ENCODE measurements around the gene SLC35F3. TPM values are rescaled to one million over a fixed set of nuclear protein-coding genes. Genes with fewer than 3 reads are reported as not detected.

SLC35F3 gene
- polyA plus RNA-seq, 1 of the 3 experiments (the other 2 are of a cell fraction): 0.87 TPM

DNA sequence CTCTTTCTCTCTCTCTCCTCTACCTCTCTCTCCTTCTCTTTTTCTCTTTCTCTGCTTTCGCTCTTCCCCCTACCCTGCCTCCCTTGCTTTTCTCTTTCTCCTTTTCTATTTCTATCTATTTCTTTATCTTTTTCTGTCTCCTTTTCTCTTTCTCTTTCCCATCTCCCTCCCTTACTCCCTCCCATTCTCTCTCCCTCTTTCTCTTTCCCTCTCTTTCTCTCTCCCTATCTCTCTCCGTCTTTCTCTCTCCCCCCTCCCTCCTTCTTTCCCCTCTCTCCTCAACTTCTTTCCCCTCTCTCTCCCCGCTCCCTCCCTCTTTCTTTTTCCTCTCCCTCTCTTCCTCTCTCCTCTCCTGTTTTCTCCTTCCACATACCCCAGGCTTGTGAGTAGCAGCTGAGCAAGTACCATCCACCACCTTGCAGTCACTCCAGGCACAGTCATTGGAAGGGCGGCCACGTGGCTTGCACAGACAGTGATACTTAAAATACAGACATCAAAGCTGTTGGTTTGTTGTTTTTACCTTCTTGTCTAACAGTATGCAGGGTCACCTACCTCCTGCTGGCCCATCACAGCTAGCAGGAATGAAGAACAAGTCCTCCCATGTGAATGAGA is 259.7 kb downstream of the SLC35F3 start:
- CTCF ChIA-PET: interaction anchor here (4.9 kb wide), 1 partner anchor 146 kb away, joined by 14 read pairs; no protein-coding TSS in a partner anchor

More for the DNA sequence above, 259.7 kb downstream of the SLC35F3 start:
- H3K9me2 ChIP-seq: no peaks in the 10 kb centered on the region
- H3K27ac ChIP-seq (ENCODE audit: low read depth in 2 of 2, low read length in 1 of 2): no peak overlapping the region
- WGBS (ENCODE audit: low lambda C conversion rate): 66% methylated on average over 5 of the region's 5 CpGs
- H4K20me1 ChIP-seq (ENCODE audit: insufficient read depth): no peaks in the 10 kb centered on the region
- no peak overlapping the region for H2AFZ ChIP-seq (ENCODE audit: low read depth)
- H3K9me3 ChIP-seq: no peaks in the 10 kb centered on the region
- H3K4me1 ChIP-seq (ENCODE audit: control insufficient read depth in 1 of 2, insufficient read depth in 2 of 2, low read depth in 1 of 2, low read length in 1 of 2): no peaks in the 10 kb centered on the region
- no peak for DNase-seq
- no peak overlapping the region for H3K9ac ChIP-seq
- no peak overlapping the region for H3K4me3 ChIP-seq (ENCODE audit: low read depth in 2 of 2, low read length in 1 of 2)
- H3K4me2 ChIP-seq: no peak overlapping the region
- no peaks in the 10 kb centered on the region for H3F3A ChIP-seq (replicated peaks; ENCODE audit: insufficient read depth)
- H3K27me3 ChIP-seq (ENCODE audit: insufficient read depth): no peaks in the 10 kb centered on the region; the same call in 1 of the 2 replicates
- H3K79me2 ChIP-seq (ENCODE audit: insufficient read depth): no peaks in the 10 kb centered on the region
- H3K36me3 ChIP-seq (replicated peaks in 1 of 2; ENCODE audit: control insufficient read depth in 1 of 2, insufficient read depth in 2 of 2, low read length in 1 of 2): no peaks in the 10 kb centered on the region
- TF ChIP-seq, protein P1, sequence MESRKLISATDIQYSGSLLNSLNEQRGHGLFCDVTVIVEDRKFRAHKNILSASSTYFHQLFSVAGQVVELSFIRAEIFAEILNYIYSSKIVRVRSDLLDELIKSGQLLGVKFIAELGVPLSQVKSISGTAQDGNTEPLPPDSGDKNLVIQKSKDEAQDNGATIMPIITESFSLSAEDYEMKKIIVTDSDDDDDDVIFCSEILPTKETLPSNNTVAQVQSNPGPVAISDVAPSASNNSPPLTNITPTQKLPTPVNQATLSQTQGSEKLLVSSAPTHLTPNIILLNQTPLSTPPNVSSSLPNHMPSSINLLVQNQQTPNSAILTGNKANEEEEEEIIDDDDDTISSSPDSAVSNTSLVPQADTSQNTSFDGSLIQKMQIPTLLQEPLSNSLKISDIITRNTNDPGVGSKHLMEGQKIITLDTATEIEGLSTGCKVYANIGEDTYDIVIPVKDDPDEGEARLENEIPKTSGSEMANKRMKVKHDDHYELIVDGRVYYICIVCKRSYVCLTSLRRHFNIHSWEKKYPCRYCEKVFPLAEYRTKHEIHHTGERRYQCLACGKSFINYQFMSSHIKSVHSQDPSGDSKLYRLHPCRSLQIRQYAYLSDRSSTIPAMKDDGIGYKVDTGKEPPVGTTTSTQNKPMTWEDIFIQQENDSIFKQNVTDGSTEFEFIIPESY (IDR thresholded peaks at IDR 0.05; ENCODE audit: borderline replicate concordance, low read depth): no peak
- TF ChIP-seq RXRA (IDR thresholded peaks at IDR 0.05; ENCODE audit: borderline replicate concordance, low read depth) (no peak), NFIC (IDR thresholded peaks at IDR 0.05; ENCODE audit: borderline replicate concordance) (no peak), RFX5 (IDR thresholded peaks at IDR 0.05; ENCODE audit: low read length) (no peak), FOSL2 (IDR thresholded peaks at IDR 0.05; ENCODE audit: borderline replicate concordance, low read depth) (no peak), TCF12 (IDR thresholded peaks at IDR 0.05) (no peak), CHD2 (IDR thresholded peaks at IDR 0.05; ENCODE audit: low read length, partially characterized antibody) (no peak), JUND (IDR thresholded peaks at IDR 0.05) (no peak), EZH2phosphoT487 (IDR thresholded peaks at IDR 0.05; ENCODE audit: borderline replicate concordance, low read depth) (no peak)
- TF ChIP-seq, protein P2, sequence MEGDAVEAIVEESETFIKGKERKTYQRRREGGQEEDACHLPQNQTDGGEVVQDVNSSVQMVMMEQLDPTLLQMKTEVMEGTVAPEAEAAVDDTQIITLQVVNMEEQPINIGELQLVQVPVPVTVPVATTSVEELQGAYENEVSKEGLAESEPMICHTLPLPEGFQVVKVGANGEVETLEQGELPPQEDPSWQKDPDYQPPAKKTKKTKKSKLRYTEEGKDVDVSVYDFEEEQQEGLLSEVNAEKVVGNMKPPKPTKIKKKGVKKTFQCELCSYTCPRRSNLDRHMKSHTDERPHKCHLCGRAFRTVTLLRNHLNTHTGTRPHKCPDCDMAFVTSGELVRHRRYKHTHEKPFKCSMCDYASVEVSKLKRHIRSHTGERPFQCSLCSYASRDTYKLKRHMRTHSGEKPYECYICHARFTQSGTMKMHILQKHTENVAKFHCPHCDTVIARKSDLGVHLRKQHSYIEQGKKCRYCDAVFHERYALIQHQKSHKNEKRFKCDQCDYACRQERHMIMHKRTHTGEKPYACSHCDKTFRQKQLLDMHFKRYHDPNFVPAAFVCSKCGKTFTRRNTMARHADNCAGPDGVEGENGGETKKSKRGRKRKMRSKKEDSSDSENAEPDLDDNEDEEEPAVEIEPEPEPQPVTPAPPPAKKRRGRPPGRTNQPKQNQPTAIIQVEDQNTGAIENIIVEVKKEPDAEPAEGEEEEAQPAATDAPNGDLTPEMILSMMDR (IDR thresholded peaks at IDR 0.05): no peak
- TF ChIP-seq, protein P3, sequence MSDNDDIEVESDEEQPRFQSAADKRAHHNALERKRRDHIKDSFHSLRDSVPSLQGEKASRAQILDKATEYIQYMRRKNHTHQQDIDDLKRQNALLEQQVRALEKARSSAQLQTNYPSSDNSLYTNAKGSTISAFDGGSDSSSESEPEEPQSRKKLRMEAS (IDR thresholded peaks at IDR 0.05; ENCODE audit: low read depth): no peak
- TF ChIP-seq, protein P4, sequence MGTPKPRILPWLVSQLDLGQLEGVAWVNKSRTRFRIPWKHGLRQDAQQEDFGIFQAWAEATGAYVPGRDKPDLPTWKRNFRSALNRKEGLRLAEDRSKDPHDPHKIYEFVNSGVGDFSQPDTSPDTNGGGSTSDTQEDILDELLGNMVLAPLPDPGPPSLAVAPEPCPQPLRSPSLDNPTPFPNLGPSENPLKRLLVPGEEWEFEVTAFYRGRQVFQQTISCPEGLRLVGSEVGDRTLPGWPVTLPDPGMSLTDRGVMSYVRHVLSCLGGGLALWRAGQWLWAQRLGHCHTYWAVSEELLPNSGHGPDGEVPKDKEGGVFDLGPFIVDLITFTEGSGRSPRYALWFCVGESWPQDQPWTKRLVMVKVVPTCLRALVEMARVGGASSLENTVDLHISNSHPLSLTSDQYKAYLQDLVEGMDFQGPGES (IDR thresholded peaks at IDR 0.05; ENCODE audit: low read depth, low read length): no peak
- TF ChIP-seq, protein P5, sequence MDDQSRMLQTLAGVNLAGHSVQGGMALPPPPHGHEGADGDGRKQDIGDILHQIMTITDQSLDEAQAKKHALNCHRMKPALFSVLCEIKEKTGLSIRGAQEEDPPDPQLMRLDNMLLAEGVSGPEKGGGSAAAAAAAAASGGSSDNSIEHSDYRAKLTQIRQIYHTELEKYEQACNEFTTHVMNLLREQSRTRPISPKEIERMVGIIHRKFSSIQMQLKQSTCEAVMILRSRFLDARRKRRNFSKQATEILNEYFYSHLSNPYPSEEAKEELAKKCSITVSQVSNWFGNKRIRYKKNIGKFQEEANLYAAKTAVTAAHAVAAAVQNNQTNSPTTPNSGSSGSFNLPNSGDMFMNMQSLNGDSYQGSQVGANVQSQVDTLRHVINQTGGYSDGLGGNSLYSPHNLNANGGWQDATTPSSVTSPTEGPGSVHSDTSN (IDR thresholded peaks at IDR 0.05): no peak
- TF ChIP-seq, protein P6, sequence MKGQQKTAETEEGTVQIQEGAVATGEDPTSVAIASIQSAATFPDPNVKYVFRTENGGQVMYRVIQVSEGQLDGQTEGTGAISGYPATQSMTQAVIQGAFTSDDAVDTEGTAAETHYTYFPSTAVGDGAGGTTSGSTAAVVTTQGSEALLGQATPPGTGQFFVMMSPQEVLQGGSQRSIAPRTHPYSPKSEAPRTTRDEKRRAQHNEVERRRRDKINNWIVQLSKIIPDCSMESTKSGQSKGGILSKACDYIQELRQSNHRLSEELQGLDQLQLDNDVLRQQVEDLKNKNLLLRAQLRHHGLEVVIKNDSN (IDR thresholded peaks at IDR 0.05; ENCODE audit: borderline replicate concordance, low read depth): no peak
- TF ChIP-seq, protein P7, sequence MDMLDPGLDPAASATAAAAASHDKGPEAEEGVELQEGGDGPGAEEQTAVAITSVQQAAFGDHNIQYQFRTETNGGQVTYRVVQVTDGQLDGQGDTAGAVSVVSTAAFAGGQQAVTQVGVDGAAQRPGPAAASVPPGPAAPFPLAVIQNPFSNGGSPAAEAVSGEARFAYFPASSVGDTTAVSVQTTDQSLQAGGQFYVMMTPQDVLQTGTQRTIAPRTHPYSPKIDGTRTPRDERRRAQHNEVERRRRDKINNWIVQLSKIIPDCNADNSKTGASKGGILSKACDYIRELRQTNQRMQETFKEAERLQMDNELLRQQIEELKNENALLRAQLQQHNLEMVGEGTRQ (IDR thresholded peaks at IDR 0.05; ENCODE audit: borderline replicate concordance, low read depth, low read length): no peak
- POLR2A ChIA-PET: no interaction called here

Data from SK-N-SH (cell line).